Activated T-cell treated with anti-CD3 and anti-CD28 coated beads, Interleukin-2, amount 50 U/mL, for 24 hours (primary cell): Measurements from ENCODE around the gene SERPINA1.
"Not testable (repeated sequence)": the region's sequence is repeated elsewhere in the genome, so short reads cannot be mapped to it uniquely, and the experiment has no call there.

Experiments used
- DNase-seq: peaks from one replicate; pipeline ENCODE4 v3.0.0-alpha.2; 2020
- H3K27ac Mint-ChIP-seq: 2 replicates; pipeline ENCODE4 v1.8.0; 2020; ENCODE audit warnings: mild to moderate bottlenecking, mixed read lengths
- H3K27me3 Mint-ChIP-seq: 2 replicates; pipeline ENCODE4 v1.8.0; 2020; ENCODE audit warnings: mixed read lengths
- H3K36me3 Mint-ChIP-seq: 2 replicates; pipeline ENCODE4 v1.8.0; 2020; ENCODE audit warnings: low read depth, mixed read lengths
- H3K4me1 Mint-ChIP-seq: 2 replicates; pipeline ENCODE4 v1.8.0; 2020; ENCODE audit warnings: low read depth, mixed read lengths
- H3K4me3 Mint-ChIP-seq: 2 replicates; pipeline ENCODE4 v1.8.0; 2020; ENCODE audit warnings: mild to moderate bottlenecking, moderate library complexity, mixed read lengths
- H3K9me3 Mint-ChIP-seq: 2 replicates; pipeline ENCODE4 v1.8.0; 2020; ENCODE audit warnings: mixed read lengths

The SERPINA1 gene

GRCh38 chr14:94388384-94389103 lies at the start of gene SERPINA1:
Gene SERPINA1 (minus strand): TSS chr14:94388602. CDS start chr14:94383237, 5,365 bp downstream.
- H3K9me3 Mint-ChIP-seq, result no peaks in the 10 kb centered on the region
- peaks cover 27% of the 10 kb centered on the region for H3K4me1 Mint-ChIP-seq
- H3K36me3 Mint-ChIP-seq, result no peaks in the 10 kb centered on the region
- no peaks in the 10 kb centered on the region for H3K27me3 Mint-ChIP-seq
- H3K27ac Mint-ChIP-seq, result no peak within 1 kb of the TSS
- H3K4me3 Mint-ChIP-seq, result no peak within 1 kb of the TSS
- no peak for DNase-seq

DNA sequence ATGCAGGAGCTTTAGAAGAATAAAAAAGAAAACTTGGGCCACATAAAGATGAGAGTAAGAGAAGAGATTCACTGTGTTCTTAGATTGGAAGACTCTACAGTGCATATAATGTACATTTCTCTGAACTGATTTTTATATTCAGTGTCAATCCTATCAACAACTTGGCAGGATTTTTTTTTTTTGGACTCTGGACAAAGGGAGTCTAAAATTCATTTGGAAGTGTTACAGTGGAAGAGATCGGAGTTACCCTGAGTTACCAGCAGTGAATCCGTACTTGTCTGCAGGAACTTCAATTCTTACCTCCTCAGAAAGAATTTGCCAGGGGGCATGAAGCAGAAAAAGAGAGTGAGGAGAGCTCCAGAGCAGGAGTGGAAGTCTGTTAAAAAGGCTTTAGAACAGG lies 40.2 kb upstream of the SERPINA1 start:
- Mint-ChIP-seq H3K27me3 (peaks cover 17% of the 10 kb centered on the region), H3K4me3 (no peak overlapping the region), H3K36me3 (no peaks in the 10 kb centered on the region), H3K9me3 (peaks cover 5% of the 10 kb centered on the region), H3K27ac (no peak overlapping the region), H3K4me1 (no peaks in the 10 kb centered on the region)
- no peak for DNase-seq

GRCh38 chr14:94427016-94427613 lies 38.7 kb upstream of the SERPINA1 start:
- Mint-ChIP-seq H3K4me1 (no peaks in the 10 kb centered on the region), H3K9me3 (peaks cover 5% of the 10 kb centered on the region)
- DNase-seq, result no peak

GRCh38 chr14:94426526-94426925 lies 38.1 kb upstream of the SERPINA1 start:
- Mint-ChIP-seq H3K27me3 (peaks cover 30% of the 10 kb centered on the region), H3K27ac (no peak overlapping the region), H3K36me3 (no peaks in the 10 kb centered on the region), H3K4me3 (no peak overlapping the region), H3K9me3 (peaks cover 5% of the 10 kb centered on the region), H3K4me1 (no peaks in the 10 kb centered on the region)
- no peak for DNase-seq

More at GRCh38 chr14:94427016-94427613, 38.7 kb upstream of the SERPINA1 start:
- Mint-ChIP-seq H3K4me3 (no peak overlapping the region), H3K36me3 (no peaks in the 10 kb centered on the region), H3K27me3 (peaks cover 28% of the 10 kb centered on the region), H3K27ac (no peak overlapping the region)

GRCh38 chr14:94424371-94424770 lies 36.0 kb upstream of the SERPINA1 start:
- H3K27me3 Mint-ChIP-seq, result peaks cover 39% of the 10 kb centered on the region
- no peak overlapping the region for H3K27ac Mint-ChIP-seq
- H3K4me3 Mint-ChIP-seq, result no peak overlapping the region
- peaks cover 3% of the 10 kb centered on the region for H3K9me3 Mint-ChIP-seq
- no peaks in the 10 kb centered on the region for H3K36me3 Mint-ChIP-seq
- DNase-seq, result no peak
- H3K4me1 Mint-ChIP-seq, result no peaks in the 10 kb centered on the region

GRCh38 chr14:94423453-94424056 lies 35.2 kb upstream of the SERPINA1 start:
- H3K4me3 Mint-ChIP-seq, result no peak overlapping the region
- H3K27me3 Mint-ChIP-seq, result peaks cover 39% of the 10 kb centered on the region
- H3K36me3 Mint-ChIP-seq, result no peaks in the 10 kb centered on the region
- no peak overlapping the region for H3K27ac Mint-ChIP-seq
- peak; percentile 44 for DNase-seq
- peaks cover 4% of the 10 kb centered on the region for H3K9me3 Mint-ChIP-seq
- H3K4me1 Mint-ChIP-seq, result no peaks in the 10 kb centered on the region

- Mint-ChIP-seq H3K27me3 (peaks cover 39% of the 10 kb centered on the region), H3K4me1 (no peaks in the 10 kb centered on the region), H3K4me3 (no peak overlapping the region), H3K9me3 (peaks cover 11% of the 10 kb centered on the region), H3K36me3 (no peaks in the 10 kb centered on the region), H3K27ac (no peak overlapping the region)
- no peak for DNase-seq
These were observed 32.9 kb upstream of the SERPINA1 start for GRCh38 chr14:94421316-94421715.

DNA sequence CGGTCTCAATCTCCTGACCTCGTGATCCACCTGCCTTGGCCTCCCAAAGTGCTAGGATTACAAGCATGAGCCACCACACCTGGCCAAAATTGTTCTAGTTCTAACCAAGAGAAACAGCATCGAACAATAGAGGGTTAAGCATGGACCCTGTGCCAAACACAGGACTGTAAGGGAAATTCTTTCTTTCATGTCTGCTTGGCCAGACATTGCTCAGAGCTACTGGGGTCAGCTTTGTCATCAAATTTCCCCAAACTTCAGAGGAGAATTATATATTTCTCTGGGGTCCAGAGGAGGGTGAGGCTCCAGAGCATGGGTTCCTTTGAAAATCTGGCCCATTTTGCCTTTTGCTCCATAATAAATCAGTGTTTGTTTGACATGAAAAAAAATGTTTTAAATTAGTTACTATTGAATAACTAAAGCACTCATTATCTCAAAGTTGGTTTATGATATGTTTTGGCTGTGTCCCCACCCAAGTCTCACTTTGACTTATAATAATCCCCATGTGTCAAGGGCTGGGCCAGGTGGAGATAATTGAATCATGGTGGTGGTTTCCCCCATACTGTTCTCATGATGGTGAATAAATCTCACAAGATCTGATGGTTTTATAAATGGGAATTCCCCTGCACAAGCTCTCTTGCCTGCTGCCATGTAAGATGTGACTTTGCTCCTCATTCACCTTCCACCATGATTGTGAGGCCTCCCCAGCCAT lies 29.2 kb upstream of the SERPINA1 start:
- peaks cover 30% of the 10 kb centered on the region for H3K27me3 Mint-ChIP-seq
- H3K4me3 Mint-ChIP-seq, H3K27ac Mint-ChIP-seq, H3K36me3 Mint-ChIP-seq, H3K4me1 Mint-ChIP-seq, DNase-seq: not testable (repeated sequence)
- peaks cover 11% of the 10 kb centered on the region for H3K9me3 Mint-ChIP-seq

DNA sequence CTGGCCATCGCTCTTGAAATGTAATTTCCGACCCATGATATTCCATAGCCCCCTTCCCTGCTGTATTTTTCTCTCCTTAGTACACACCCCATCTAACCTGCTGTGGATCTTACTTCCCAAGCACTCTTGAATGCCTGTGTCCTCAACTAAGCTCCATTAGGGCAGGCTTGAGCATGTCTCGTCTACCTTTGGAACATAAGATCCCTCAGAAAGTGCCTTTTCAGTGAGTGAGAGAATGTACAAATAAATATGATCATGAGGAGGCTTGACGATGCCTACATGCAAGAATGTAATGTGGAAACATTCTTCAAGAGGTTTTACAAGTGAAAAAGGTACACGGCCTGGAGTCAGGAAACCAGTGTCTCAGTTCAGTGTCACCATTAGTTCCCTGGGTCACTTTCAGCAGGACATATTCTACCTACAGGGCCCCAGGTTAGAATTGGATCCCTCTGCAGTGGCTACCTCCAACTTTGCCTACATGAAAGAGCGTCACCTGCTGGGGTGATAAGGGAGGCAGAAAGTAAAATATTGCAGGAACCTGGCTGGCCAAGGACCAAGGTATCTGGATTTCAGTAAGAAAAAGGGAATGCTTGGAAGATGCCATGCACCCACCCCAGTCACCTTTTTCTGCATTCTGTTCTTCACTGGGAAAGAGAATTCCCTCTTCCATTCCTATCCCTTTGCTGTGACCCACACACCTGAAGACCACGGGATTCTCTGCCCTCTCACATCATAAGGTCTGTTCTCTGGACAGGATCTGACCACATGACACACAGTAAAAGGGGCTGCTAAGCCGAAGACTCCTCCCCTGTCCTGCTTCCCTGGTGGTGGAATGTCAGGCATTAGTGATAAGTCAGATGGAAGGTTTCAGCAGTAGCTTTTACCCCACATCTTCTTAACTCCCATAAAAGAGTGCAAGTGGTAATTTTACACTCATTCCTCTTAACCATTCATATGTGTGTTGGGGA lies 24.6 kb upstream of the SERPINA1 start:
- Mint-ChIP-seq H3K9me3 (peaks cover 20% of the 10 kb centered on the region), H3K27ac (no peak overlapping the region), H3K27me3 (peaks cover 30% of the 10 kb centered on the region), H3K4me1 (no peaks in the 10 kb centered on the region), H3K36me3 (no peaks in the 10 kb centered on the region), H3K4me3 (no peak overlapping the region)
- no peak for DNase-seq

DNA sequence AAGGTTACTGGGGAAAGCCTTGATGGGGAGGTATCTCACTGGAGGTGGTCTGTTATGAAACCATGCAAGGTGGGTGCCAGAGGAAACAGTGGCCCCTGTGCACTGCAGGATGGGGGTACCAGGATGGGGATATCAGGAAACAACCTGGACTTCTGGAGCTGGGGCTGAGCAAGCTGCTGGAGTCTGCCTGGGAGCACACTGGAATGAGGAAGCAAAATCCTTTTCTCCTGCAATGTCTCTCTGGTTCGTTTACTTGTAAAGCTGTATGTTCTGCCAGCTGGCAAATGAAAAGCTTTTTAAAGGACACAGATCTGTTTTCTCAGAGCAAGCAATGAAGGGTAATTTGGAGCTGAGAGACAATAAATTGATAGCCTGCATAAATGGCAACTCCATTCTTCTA lies 23.2 kb upstream of the SERPINA1 start:
- Mint-ChIP-seq H3K27ac (no peak overlapping the region), H3K4me1 (no peaks in the 10 kb centered on the region), H3K36me3 (no peaks in the 10 kb centered on the region), H3K9me3 (peaks cover 25% of the 10 kb centered on the region), H3K4me3 (no peak overlapping the region), H3K27me3 (peaks cover 30% of the 10 kb centered on the region)
- DNase-seq, result no peak

DNA sequence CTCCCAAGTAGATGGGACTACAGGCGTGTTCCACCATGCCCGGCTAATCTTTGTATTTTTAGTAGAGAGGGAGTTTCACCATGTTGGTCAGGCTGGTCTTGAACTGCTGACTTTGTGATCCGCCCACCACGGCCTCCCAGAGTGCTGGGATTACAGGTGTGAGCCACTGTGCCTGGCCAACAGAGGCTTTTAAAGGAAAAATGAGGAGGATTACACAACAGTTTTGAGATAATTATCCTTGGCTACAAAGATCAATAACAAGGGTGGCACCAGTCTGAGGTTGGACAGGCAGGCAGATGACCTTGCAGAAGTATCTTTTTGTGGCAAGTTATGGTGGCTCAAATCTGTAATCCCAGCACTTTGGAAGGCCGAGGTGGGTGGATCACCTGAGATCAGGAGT lies 21.0 kb upstream of the SERPINA1 start:
- not testable (repeated sequence) for H3K4me3 Mint-ChIP-seq, H3K27ac Mint-ChIP-seq, H3K4me1 Mint-ChIP-seq, H3K36me3 Mint-ChIP-seq, DNase-seq
- peaks cover 25% of the 10 kb centered on the region for H3K9me3 Mint-ChIP-seq
- H3K27me3 Mint-ChIP-seq, result peaks cover 25% of the 10 kb centered on the region

DNA sequence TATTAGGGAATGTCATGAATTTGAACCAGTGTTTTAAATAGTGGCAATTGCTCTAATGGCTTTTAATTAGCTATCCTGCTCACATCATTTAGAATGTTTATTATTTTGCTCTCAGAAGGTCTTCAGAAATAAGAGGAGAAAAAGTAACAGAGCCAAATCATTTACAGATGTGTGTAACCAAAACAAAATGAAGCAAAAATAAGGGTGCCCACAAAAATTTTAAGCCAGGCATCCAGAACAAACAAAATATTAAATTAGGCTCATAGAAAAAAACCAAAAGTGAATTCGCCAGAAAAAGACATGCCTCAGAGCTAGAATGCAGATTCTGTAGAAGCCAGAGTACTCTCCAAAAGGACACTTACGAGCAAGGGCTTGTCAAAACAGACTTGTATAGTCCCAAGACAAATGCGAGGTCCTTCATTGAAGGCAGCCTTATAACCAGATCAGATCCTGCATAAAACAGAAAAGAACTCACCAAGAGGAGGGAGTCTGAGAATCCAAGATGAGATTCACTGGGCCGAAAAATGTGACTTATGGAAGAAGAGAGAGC lies 20.2 kb upstream of the SERPINA1 start:
- no peak for DNase-seq
- Mint-ChIP-seq H3K4me1 (no peaks in the 10 kb centered on the region), H3K36me3 (no peaks in the 10 kb centered on the region)

DNA sequence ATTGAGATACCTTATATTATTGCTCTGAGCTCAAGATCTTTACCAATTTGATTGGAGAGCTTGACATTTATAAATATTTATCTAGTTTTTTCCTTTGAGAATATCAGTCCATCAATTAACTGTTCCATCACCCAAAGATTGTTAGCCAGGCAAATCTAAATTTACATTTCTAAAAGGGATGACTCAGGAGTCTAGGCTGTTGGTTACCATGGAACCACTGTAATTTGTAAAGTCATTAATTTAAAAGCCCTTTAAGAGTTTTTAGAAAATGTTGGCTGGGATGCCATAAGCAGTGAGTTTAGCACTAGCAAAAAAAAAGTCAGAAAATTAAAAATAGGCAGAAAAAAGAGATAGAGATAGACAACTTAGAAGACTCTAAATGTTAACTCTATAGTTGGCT lies 19.5 kb upstream of the SERPINA1 start:
- H3K4me3 Mint-ChIP-seq, result no peak overlapping the region
- H3K9me3 Mint-ChIP-seq, result peaks cover 25% of the 10 kb centered on the region
- no peak for DNase-seq
- H3K27me3 Mint-ChIP-seq, result peaks cover 17% of the 10 kb centered on the region
- no peaks in the 10 kb centered on the region for H3K36me3 Mint-ChIP-seq
- H3K27ac Mint-ChIP-seq, result no peak overlapping the region
- H3K4me1 Mint-ChIP-seq, result no peaks in the 10 kb centered on the region

More for the DNA sequence above, 20.2 kb upstream of the SERPINA1 start:
- Mint-ChIP-seq H3K4me3 (no peak overlapping the region), H3K9me3 (peaks cover 25% of the 10 kb centered on the region), H3K27me3 (peaks cover 21% of the 10 kb centered on the region), H3K27ac (no peak overlapping the region)
